Hepatocyte (in vitro differentiated cells): ENCODE data around the gene HMCN1. TPM values are rescaled to one million over a fixed set of nuclear protein-coding genes. Genes with fewer than 3 reads are reported as not detected.

ENCODE experiments used
- DNase-seq: peaks from one replicate; pipeline ENCODE4 v3.0.0-alpha.2; 2016; ENCODE audit warnings: low spot score
- H2AFZ ChIP-seq: fragments of 200-600 bp; sonication (generic); 2 replicates; pipeline ENCODE4 v1.6.0; 2016; ENCODE audit warnings: antibody characterized with exemption, mild to moderate bottlenecking
- H3K27ac ChIP-seq: fragments of 200-600 bp; sonication (generic); 2 replicates; pipeline ENCODE4 v1.5.1; 2016; ENCODE audit warnings: mild to moderate bottlenecking
- H3K27me3 ChIP-seq: fragments of 200-600 bp; sonication (generic); 2 replicates; pipeline ENCODE4 v1.6.1; 2016
- H3K36me3 ChIP-seq: fragments of 200-600 bp; sonication (generic); replicated peaks from 2 replicates; pipeline ENCODE4 v1.5.1; 2016; ENCODE audit warnings: low read depth; ENCODE audit not compliant: insufficient read depth
- H3K4me1 ChIP-seq: fragments of 200-600 bp; sonication (generic); 2 replicates; pipeline ENCODE4 v1.5.1; 2016; ENCODE audit warnings: mild to moderate bottlenecking, moderate library complexity; ENCODE audit not compliant: insufficient read depth
- H3K4me2 ChIP-seq: fragments of 200-600 bp; sonication (generic); 2 replicates; pipeline ENCODE4 v1.6.0; 2016
- H3K4me3 ChIP-seq: fragments of 200-600 bp; sonication (generic); 2 replicates; pipeline ENCODE4 v1.5.1; 2016; ENCODE audit warnings: mild to moderate bottlenecking
- H3K79me2 ChIP-seq: fragments of 200-600 bp; sonication (generic); 2 replicates; pipeline ENCODE4 v1.6.0; 2017; ENCODE audit warnings: mild to moderate bottlenecking
- H3K9me2 ChIP-seq: fragments of 200-600 bp; sonication (generic); replicated peaks from 2 replicates; pipeline ENCODE4 v1.6.0; 2017; ENCODE audit warnings: mild to moderate bottlenecking; ENCODE audit not compliant: insufficient read depth
- H3K9me3 ChIP-seq: fragments of 200-600 bp; sonication (generic); 2 replicates; pipeline ENCODE4 v1.5.1; 2016; ENCODE audit warnings: low read depth, mild to moderate bottlenecking
- H4K20me1 ChIP-seq: fragments of 200-600 bp; sonication (generic); 2 replicates; pipeline ENCODE4 v1.6.0; 2016; ENCODE audit warnings: mild to moderate bottlenecking; ENCODE audit not compliant: insufficient read depth, poor library complexity, severe bottlenecking
- CTCF ChIP-seq: fragments of 200-600 bp; sonication (generic); IDR thresholded peaks from 2 replicates; pipeline ENCODE4 v1.5.1; 2016; ENCODE audit warnings: antibody characterized with exemption, mild to moderate bottlenecking; ENCODE audit not compliant: poor library complexity
- EZH2 ChIP-seq: fragments of 200-600 bp; sonication (generic); IDR thresholded peaks from 2 replicates; pipeline ENCODE4 v1.6.1; 2016; ENCODE audit warnings: antibody characterized with exemption, mild to moderate bottlenecking, borderline replicate concordance
- EZH2phosphoT487 ChIP-seq: fragments of 200-600 bp; sonication (generic); IDR thresholded peaks from one replicate; pipeline ENCODE4 v1.6.1; 2018; ENCODE audit warnings: antibody characterized with exemption, mild to moderate bottlenecking, low read depth, moderate library complexity; ENCODE audit not compliant: unreplicated experiment, severe bottlenecking
- WGBS: methylation state at CpG from one replicate; pipeline ENCODE4 v1.1.6; 2016; ENCODE audit warnings: low lambda C conversion rate; ENCODE audit errors: missing lambda C conversion rate; 5-methylcytosine and 5-hydroxymethylcytosine counted together
- polyA plus RNA-seq: library from polyadenylated mRNA; unstranded; fragments of >200 nt; fragmentation: Nextera tagmentation; extraction: Ambion mirVana; gene quantifications from 2 replicates; pipeline ENCODE4 v1.2.1, GENCODE V29; 2016
- total RNA-seq: library from RNA; depleted of rRNA; stranded (reverse); fragments of >200 nt; gene quantifications from 2 replicates; pipeline ENCODE4 v1.2.3, GENCODE V29; 2014

Gene HMCN1
- total and polyA plus RNA-seq, 2 experiments from 2014 or later, result 2.3 to 13.4 TPM

DNA sequence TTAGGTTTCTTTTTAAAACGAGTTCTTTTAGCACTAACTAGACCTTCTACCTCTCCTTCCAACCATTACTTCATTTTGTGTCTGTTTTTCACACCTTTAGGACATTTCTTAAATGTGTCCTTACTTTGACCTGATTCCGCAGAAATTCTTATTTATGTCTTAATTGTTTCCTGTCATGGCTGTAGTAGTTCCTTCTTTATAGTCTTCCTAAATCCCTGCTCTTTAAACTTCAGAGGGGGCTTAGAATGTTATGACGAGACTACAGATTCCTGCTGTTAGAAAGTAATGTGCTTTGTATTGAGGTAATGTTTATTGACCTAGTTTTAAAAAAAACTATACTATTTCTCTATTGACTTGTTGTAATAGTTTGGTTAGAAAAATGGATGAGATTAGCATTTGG is 70.4 kb downstream of the HMCN1 start:
- Histone ChIP-seq H3K79me2 (no peaks in the 10 kb centered on the region), H3K9me2 (no peaks in the 10 kb centered on the region), H3K27ac (no peak overlapping the region), H3K4me3 (no peak overlapping the region), H3K4me1 (peaks cover 15% of the 10 kb centered on the region), H3K36me3 (no peaks in the 10 kb centered on the region), H3K4me2 (no peak overlapping the region), H3K27me3 (no peaks in the 10 kb centered on the region), H4K20me1 (no peaks in the 10 kb centered on the region), H2AFZ (no peak overlapping the region), H3K9me3 (no peaks in the 10 kb centered on the region)
- 37% methylated on average over 3 of the region's 3 CpGs for WGBS
- TF ChIP-seq EZH2phosphoT487, result no peak
- TF ChIP-seq EZH2, result no peak
- no peak for TF ChIP-seq CTCF
- no peak for DNase-seq

DNA sequence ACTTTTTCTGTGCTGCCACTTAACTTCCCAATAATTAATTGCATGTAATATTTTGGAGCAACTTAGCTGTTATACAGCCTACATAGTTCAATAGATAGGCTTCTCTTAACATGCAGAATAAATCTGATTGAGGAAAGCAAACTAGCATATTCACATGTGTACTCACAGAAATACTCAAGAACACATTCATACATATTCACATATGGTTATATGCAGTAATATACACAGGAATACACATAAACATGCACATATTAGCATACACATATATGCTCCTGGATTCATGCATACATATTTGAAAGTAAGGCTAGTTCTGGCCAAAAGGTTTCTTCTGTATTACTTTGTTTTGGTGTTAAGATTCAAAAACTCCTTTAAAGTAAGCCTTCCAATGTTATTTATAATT is 73.1 kb downstream of the HMCN1 start:
- Histone ChIP-seq H2AFZ (no peak overlapping the region), H4K20me1 (no peaks in the 10 kb centered on the region), H3K9me2 (no peaks in the 10 kb centered on the region), H3K36me3 (no peaks in the 10 kb centered on the region), H3K27me3 (no peaks in the 10 kb centered on the region), H3K27ac (no peak overlapping the region), H3K79me2 (no peaks in the 10 kb centered on the region), H3K4me2 (no peak overlapping the region), H3K4me3 (no peak overlapping the region), H3K9me3 (no peaks in the 10 kb centered on the region), H3K4me1 (peaks cover 15% of the 10 kb centered on the region)
- no peak for TF ChIP-seq EZH2
- no peak for TF ChIP-seq CTCF
- no peak for TF ChIP-seq EZH2phosphoT487
- DNase-seq, result no peak

- no peaks in the 10 kb centered on the region for H3K27me3 ChIP-seq
- no peaks in the 10 kb centered on the region for H3K36me3 ChIP-seq
- H2AFZ ChIP-seq, result no peak overlapping the region
- TF ChIP-seq CTCF (no peak), EZH2phosphoT487 (no peak), EZH2 (no peak)
- no peaks in the 10 kb centered on the region for H4K20me1 ChIP-seq
- WGBS, result 67% methylated on average over 1 of the region's 1 CpG
- peaks cover 11% of the 10 kb centered on the region for H3K4me1 ChIP-seq
- no peaks in the 10 kb centered on the region for H3K9me2 ChIP-seq
- H3K4me2 ChIP-seq, result no peak overlapping the region
- H3K9me3 ChIP-seq, result no peaks in the 10 kb centered on the region
- no peaks in the 10 kb centered on the region for H3K79me2 ChIP-seq
- no peak overlapping the region for H3K4me3 ChIP-seq
- no peak overlapping the region for H3K27ac ChIP-seq
- DNase-seq, result no peak
Measured at GRCh38 chr1:185808631-185809030, 74.4 kb downstream of the HMCN1 start.
